Esophagus (tissue), 2 donors: ENCODE measurements around the gene CDKN3. TPM values are rescaled to one million over a fixed set of nuclear protein-coding genes. Genes with fewer than 3 reads are reported as not detected.
"Not testable (repeated sequence)": the region's sequence is repeated elsewhere in the genome, so short reads cannot be mapped to it uniquely, and the experiment has no call there.

Source experiments
- H3K27ac ChIP-seq, 2 donors: one replicate each; pipeline ENCODE4 v1.5.1; 2013; ENCODE audit warnings: low read depth in 2 of 2, mild to moderate bottlenecking in 2 of 2, inconsistent platforms in 1 of 2, low read length in 1 of 2, moderate library complexity in 1 of 2
- H3K27me3 ChIP-seq, 2 donors: one replicate each; pipeline ENCODE4 v1.6.1; 2013; ENCODE audit warnings: low read length in 2 of 2, control low read depth in 1 of 2, mild to moderate bottlenecking in 1 of 2; ENCODE audit not compliant: insufficient read depth in 2 of 2, control insufficient read depth in 1 of 2
- H3K36me3 ChIP-seq, 2 donors: one replicate each; pipeline ENCODE4 v1.6.1; 2013; ENCODE audit warnings: low read length in 1 of 2; ENCODE audit not compliant: control insufficient read depth in 2 of 2, insufficient read depth in 2 of 2
- H3K4me1 ChIP-seq, 2 donors: one replicate each; pipeline ENCODE4 v1.6.1; 2013; ENCODE audit warnings: low read length in 1 of 2; ENCODE audit not compliant: control insufficient read depth in 2 of 2, insufficient read depth in 2 of 2
- H3K4me3 ChIP-seq, 2 donors: one replicate each; pipeline ENCODE4 v1.5.1; 2013; ENCODE audit warnings: low read length in 2 of 2, mild to moderate bottlenecking in 2 of 2, low read depth in 1 of 2, moderate library complexity in 1 of 2
- H3K9me3 ChIP-seq, 2 donors: one replicate each; pipeline ENCODE4 v1.6.1; 2013; ENCODE audit warnings: mild to moderate bottlenecking in 2 of 2, low read depth in 1 of 2, low read length in 1 of 2, moderate library complexity in 1 of 2; ENCODE audit not compliant: control insufficient read depth in 2 of 2, insufficient read depth in 1 of 2
- WGBS, 2 donors: extraction: QIAGEN DNeasy Blood & Tissue Kit; methylation state at CpG; one replicate each; pipeline ENCODE4 v1.1.7; 2013; 5-methylcytosine and 5-hydroxymethylcytosine counted together
- polyA plus RNA-seq, 2 donors: library from polyadenylated mRNA; stranded (reverse); fragments of 200-250 nt; gene quantifications; one replicate each; pipeline ENCODE4 v1.2.3, GENCODE V29; 2013
- donor health status: healthy with polysubstance abuse.
- donor health status: Bipolar disorder and iron deficiency.

The CDKN3 gene
- polyA plus RNA-seq, 2 donors = 17.0 to 25.5 TPM

GRCh38 chr14:54437954-54438353 is 41.1 kb downstream of the CDKN3 start:
- WGBS, 2 donors = 92 to 93% methylated on average over 4 of the region's 4 CpGs
- H3K36me3 ChIP-seq, H3K27ac ChIP-seq, H3K9me3 ChIP-seq, H3K4me3 ChIP-seq, H3K27me3 ChIP-seq, H3K4me1 ChIP-seq: not testable (repeated sequence)

GRCh38 chr14:54438703-54439102 is 41.9 kb downstream of the CDKN3 start:
- no peaks in the 10 kb centered on the region for H3K4me1 ChIP-seq
- H3K27ac ChIP-seq = no peak overlapping the region
- no peaks in the 10 kb centered on the region for H3K9me3 ChIP-seq
- no peak overlapping the region for H3K4me3 ChIP-seq
- H3K27me3 ChIP-seq = no peaks in the 10 kb centered on the region
- 78 to 80% methylated on average over 4 of the region's 4 CpGs for WGBS, 2 donors
- H3K36me3 ChIP-seq = no peaks in the 10 kb centered on the region

DNA sequence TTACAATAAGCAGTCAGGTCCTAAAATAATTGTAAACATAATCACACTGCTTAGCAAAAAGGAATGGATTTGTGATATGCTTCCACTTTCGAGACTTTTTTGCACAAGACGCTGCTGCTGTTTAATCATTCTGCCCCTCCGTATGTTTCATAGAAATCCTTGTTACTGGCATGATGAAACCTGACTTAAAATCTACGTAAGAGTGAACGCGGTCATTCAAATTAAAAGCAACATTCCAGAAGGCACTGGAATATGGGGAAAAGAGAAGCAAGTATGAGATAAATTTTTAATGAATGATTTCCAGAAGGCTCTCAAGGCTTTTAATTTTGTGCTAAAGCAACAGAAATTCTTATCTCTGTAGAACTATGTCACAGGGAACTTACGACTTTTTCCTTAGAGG is 43.2 kb downstream of the CDKN3 start:
- peak overlapping the region; percentile 7 to 89 for H3K4me3 ChIP-seq
- no peaks in the 10 kb centered on the region for H3K36me3 ChIP-seq
- no peak overlapping the region for H3K27ac ChIP-seq
- no peaks in the 10 kb centered on the region for H3K27me3 ChIP-seq
- no peaks in the 10 kb centered on the region for H3K9me3 ChIP-seq
- WGBS, 2 donors = 41 to 45% methylated on average over 7 of the region's 7 CpGs
- peaks cover 0 to 2% of the 10 kb centered on the region in 2 donors for H3K4me1 ChIP-seq

- Histone ChIP-seq H3K4me3 (peak overlapping the region; percentile 78 to 89), H3K4me1 (peaks cover 0 to 2% of the 10 kb centered on the region in 2 donors), H3K27me3 (no peaks in the 10 kb centered on the region), H3K27ac (peak overlapping the region; percentile 95 to 99), H3K9me3 (no peaks in the 10 kb centered on the region), H3K36me3 (no peaks in the 10 kb centered on the region)
- WGBS, 2 donors = 2% methylated on average over 5 of the region's 5 CpGs
Measured at GRCh38 chr14:54440476-54440872, 43.7 kb downstream of the CDKN3 start.

DNA sequence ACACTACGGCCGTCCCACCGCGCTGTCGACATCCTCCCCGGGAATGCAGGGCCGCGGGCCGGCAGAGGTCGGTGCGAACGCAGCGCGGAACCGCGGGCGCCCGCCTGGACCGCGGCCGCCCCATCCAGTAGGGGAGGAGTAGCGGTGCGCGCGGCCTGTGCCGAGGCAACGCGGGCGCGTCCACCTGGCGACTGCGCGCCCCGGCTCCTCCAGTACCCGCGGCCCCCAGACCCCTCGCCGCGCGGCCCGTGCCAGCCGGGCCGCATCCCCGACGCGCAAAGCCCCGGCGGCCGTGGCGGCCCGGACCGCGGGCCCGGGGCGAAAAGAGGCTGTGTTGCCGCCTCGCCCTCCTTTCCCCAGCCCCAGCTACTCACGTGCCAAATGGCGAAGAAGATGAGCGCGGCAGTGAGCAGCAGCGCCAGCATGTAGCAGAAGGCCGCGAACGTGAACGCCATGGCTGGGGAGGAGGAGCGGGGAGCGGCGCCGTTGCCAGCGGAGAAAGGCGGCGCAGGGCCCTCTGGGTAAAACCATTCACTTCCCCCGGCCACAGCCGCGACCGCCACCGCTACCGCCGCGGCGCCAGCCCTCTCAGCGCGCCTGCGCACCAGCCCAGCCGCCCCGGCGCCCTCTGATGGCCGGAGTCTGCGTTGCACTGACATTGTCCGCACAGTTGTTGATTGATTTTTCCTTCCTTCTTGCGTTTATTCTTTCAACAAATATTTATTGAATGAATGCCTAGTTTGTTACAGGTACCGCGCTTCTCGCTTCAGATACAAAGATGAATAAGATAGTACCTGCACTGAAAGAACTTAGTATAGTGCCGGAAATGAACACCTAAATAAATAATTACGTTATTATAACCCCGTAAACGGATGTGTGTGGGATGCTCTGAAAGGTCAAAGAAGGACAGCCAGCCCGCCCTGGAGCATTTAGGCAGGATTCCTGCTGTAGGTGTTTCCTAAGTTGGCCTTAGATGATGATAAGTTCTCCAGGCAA is 44.4 kb downstream of the CDKN3 start, which contains the start of gene CNIH1:
Gene CNIH1, minus strand, starts transcription at position 502 of the 996 bp plus-strand sequence. Its CDS starts 47 bp downstream, at position 455.
- no peaks in the 10 kb centered on the region for H3K36me3 ChIP-seq
- WGBS, 2 donors = 1% methylated on average over 69 to 100 of the region's 100 CpGs
- H3K9me3 ChIP-seq = no peaks in the 10 kb centered on the region
- peak within 1 kb of the TSS; percentile 78 to 89 for H3K4me3 ChIP-seq
- H3K27me3 ChIP-seq = no peaks in the 10 kb centered on the region
- peaks cover 0 to 3% of the 10 kb centered on the region in 2 donors for H3K4me1 ChIP-seq
- peak within 1 kb of the TSS; percentile 95 to 99 for H3K27ac ChIP-seq

DNA sequence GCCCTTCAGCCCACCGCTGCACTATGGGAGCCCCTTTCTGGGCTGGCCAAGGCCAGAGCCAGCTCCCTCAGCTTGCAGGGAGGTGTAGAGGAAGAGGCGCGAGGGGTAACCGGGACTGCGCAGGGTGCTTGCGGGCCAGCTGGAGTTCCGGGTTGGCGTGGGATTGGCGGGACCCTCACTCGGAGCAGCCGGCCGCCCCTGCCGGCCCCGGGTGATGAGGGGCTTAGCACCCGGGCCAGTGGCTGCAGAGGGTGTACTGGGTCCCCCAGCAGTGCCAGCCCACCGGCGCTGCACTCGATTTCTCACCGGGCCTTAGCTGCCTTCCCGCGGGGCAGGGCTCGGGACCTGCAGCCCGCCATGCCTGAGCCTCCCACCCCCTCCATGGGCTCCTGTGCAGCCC is 46.2 kb downstream of the CDKN3 start:
- H3K4me1 ChIP-seq, H3K4me3 ChIP-seq, H3K9me3 ChIP-seq, H3K27ac ChIP-seq, H3K36me3 ChIP-seq, H3K27me3 ChIP-seq: not testable (repeated sequence)
- WGBS, 2 donors = 96 to 98% methylated on average over 13 to 18 of the region's 23 CpGs

DNA sequence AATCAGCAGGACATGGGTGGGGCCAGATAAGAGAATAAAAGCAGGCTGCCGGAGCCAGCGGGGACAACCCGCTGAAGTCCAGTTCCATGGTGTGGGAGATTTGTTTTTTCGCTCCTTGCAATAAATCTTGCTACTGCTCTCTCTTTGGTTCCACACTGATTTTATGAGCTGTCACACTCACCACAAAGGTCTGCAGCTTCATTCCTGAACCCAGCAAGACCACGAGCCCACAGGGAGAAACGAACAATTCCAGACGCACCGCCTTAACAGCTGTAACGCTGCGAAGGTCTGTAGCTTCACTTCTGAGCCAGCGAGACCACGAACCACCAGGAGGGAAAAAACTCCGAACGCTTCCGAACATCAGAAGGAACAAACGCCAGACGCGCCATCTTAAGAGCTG is 47.2 kb downstream of the CDKN3 start:
- Histone ChIP-seq H3K36me3 (no peaks in the 10 kb centered on the region), H3K4me1 (peaks cover 0 to 6% of the 10 kb centered on the region in 2 donors), H3K4me3 (no peak overlapping the region), H3K27me3 (no peaks in the 10 kb centered on the region), H3K27ac (no peak overlapping the region), H3K9me3 (no peaks in the 10 kb centered on the region)
- WGBS, 2 donors = 92 to 96% methylated on average over 18 of the region's 18 CpGs

GRCh38 chr14:54444681-54445080 is 47.9 kb downstream of the CDKN3 start:
- no peak overlapping the region for H3K27ac ChIP-seq
- 83 to 86% methylated on average over 7 of the region's 7 CpGs for WGBS, 2 donors
- H3K27me3 ChIP-seq = no peaks in the 10 kb centered on the region
- H3K36me3 ChIP-seq = no peaks in the 10 kb centered on the region
- H3K4me1 ChIP-seq = peaks cover 0 to 6% of the 10 kb centered on the region in 2 donors
- H3K4me3 ChIP-seq = no peak overlapping the region
- H3K9me3 ChIP-seq = no peaks in the 10 kb centered on the region

- no peaks in the 10 kb centered on the region for H3K9me3 ChIP-seq
- H3K4me1 ChIP-seq = peaks cover 0 to 8% of the 10 kb centered on the region in 2 donors
- no peak overlapping the region for H3K4me3 ChIP-seq
- no peaks in the 10 kb centered on the region for H3K27me3 ChIP-seq
- peak overlapping the region; percentile 48 to 76 for H3K27ac ChIP-seq
- H3K36me3 ChIP-seq = no peaks in the 10 kb centered on the region
- WGBS, 2 donors = 14 to 24% methylated on average over 5 of the region's 5 CpGs
Measured at GRCh38 chr14:54446161-54446693, 49.4 kb downstream of the CDKN3 start.
